Measurements from ENCODE around the gene BTBD19. TPM values are rescaled to one million over a fixed set of nuclear protein-coding genes. Genes with fewer than 3 reads are reported as not detected.

Gene BTBD19
- total and polyA plus RNA-seq, 4 experiments from 2014 or later: 0.25 to 16.8 (median 7.5) TPM

DNA sequence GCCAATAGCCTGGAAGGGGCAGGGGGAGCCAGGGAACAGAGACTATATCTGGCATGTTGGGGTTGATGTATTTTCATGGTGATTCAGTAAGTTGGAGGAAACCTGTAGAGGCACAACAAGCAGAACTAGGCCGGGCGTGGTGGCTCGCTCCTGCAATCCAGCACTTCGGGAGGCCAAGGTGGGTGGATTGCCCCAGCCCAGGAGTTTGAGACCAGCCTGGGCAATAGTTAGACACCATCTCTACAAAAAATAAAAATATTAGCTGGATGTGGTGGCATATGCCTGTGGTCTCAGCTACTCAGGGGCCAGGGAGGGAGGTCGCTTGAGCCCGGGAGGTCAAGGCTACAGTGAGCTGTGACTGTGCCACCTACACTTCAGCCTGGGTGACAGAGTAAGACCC is 44.9 kb downstream of the BTBD19 start:
- Histone ChIP-seq H3K4me1 (ENCODE audit: insufficient read depth, low read length) (no peaks in the 10 kb centered on the region), H3K4me3 (ENCODE audit: low read length in 2 of 2) (no peak overlapping the region), H3K36me3 (ENCODE audit: insufficient read depth, low read length) (no peaks in the 10 kb centered on the region), H3K9me3 (ENCODE audit: control insufficient read depth in 1 of 2, low read length in 2 of 2) (no peaks in the 10 kb centered on the region), H3K27me3 (ENCODE audit: insufficient read depth, low read length) (no peaks in the 10 kb centered on the region), H3K27ac (ENCODE audit: low read depth, low read length) (no peak overlapping the region)
- Mint-ChIP-seq H3K9me3 (no peaks in the 10 kb centered on the region), H3K4me1 (peaks cover 0 to 2% (median 0%) of the 10 kb centered on the region in 4 donors), H3K27me3 (no peaks in the 10 kb centered on the region), H3K4me3 (no peak overlapping the region), H3K27ac (no peak overlapping the region), H3K36me3 (peaks cover 28 to 36% of the 10 kb centered on the region in 2 donors)
- intact Hi-C loops (cut with micrococcal nuclease): no loop called here
- ChIA-PET POLR2A (ENCODE audit: partially characterized antibody) (no interaction called here), CTCF (ENCODE audit: partially characterized antibody) (no interaction called here)
- DNase-seq: no peak

DNA sequence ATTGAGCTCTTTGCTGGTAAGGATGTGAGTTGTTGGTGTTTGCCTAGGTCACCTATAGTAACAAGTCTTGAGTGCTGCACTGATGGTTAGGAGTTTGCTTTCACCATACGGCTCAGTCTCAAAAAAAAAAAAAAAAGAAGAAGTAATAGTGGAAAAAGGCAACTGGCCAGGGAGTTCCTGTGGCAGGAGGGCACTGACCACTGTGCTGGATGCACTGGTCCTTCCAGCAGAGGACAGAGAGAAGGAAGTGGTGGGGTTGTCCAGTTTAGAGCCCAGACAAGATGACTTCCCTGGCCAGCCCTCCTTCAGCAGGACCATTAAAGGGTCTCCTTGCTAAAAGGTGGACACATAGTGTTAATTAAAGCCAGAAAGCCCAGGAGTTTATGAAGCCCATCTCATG is 46.6 kb downstream of the BTBD19 start:
- Histone ChIP-seq H3K36me3 (ENCODE audit: insufficient read depth, low read length) (no peaks in the 10 kb centered on the region), H3K4me3 (ENCODE audit: low read length in 2 of 2) (no peak overlapping the region), H3K27ac (ENCODE audit: low read depth, low read length) (no peak overlapping the region), H3K27me3 (ENCODE audit: insufficient read depth, low read length) (no peaks in the 10 kb centered on the region), H3K4me1 (ENCODE audit: insufficient read depth, low read length) (no peaks in the 10 kb centered on the region), H3K9me3 (ENCODE audit: control insufficient read depth in 1 of 2, low read length in 2 of 2) (no peaks in the 10 kb centered on the region)
- intact Hi-C loops (cut with micrococcal nuclease): no loop called here
- Mint-ChIP-seq H3K27me3 (no peaks in the 10 kb centered on the region), H3K36me3 (peaks cover 24 to 33% of the 10 kb centered on the region in 2 donors), H3K27ac (no peak overlapping the region), H3K4me1 (peaks cover 0 to 2% (median 0%) of the 10 kb centered on the region in 4 donors), H3K9me3 (no peaks in the 10 kb centered on the region), H3K4me3 (no peak overlapping the region)
- no peak for DNase-seq
- ChIA-PET CTCF (ENCODE audit: partially characterized antibody) (no interaction called here), POLR2A (ENCODE audit: partially characterized antibody) (no interaction called here)

DNA sequence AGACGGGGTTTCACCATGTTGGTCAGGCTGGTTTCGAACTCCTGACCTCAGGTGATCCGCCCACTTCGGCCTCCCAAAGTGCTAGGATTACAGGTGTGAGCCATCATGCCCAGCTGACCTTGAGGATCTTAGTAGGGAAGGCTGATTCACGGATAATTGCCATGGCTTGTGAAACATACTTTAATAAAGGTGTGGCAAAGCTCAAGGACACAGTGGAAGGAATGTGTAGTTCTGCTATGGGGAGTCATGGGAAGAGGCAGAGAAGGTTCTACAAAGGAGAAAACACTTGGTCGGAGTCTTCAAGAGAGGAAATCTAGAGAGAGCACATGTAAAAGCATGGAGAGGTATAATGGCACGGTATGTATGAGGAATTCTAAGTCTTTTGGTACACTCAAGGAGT is 47.4 kb downstream of the BTBD19 start:
- Mint-ChIP-seq H3K4me1 (peaks cover 0 to 2% (median 0%) of the 10 kb centered on the region in 4 donors), H3K36me3 (peaks cover 21 to 33% of the 10 kb centered on the region in 2 donors), H3K9me3 (no peaks in the 10 kb centered on the region), H3K27ac (no peak overlapping the region), H3K4me3 (no peak overlapping the region), H3K27me3 (no peaks in the 10 kb centered on the region)
- intact Hi-C loops (cut with micrococcal nuclease): no loop called here
- Histone ChIP-seq H3K27me3 (ENCODE audit: insufficient read depth, low read length) (no peaks in the 10 kb centered on the region), H3K4me1 (ENCODE audit: insufficient read depth, low read length) (no peaks in the 10 kb centered on the region), H3K9me3 (ENCODE audit: control insufficient read depth in 1 of 2, low read length in 2 of 2) (no peaks in the 10 kb centered on the region), H3K36me3 (ENCODE audit: insufficient read depth, low read length) (no peaks in the 10 kb centered on the region), H3K4me3 (ENCODE audit: low read length in 2 of 2) (no peak overlapping the region), H3K27ac (ENCODE audit: low read depth, low read length) (no peak overlapping the region)
- ChIA-PET POLR2A (ENCODE audit: partially characterized antibody) (no interaction called here), CTCF (ENCODE audit: partially characterized antibody) (no interaction called here)
- no peak for DNase-seq

DNA sequence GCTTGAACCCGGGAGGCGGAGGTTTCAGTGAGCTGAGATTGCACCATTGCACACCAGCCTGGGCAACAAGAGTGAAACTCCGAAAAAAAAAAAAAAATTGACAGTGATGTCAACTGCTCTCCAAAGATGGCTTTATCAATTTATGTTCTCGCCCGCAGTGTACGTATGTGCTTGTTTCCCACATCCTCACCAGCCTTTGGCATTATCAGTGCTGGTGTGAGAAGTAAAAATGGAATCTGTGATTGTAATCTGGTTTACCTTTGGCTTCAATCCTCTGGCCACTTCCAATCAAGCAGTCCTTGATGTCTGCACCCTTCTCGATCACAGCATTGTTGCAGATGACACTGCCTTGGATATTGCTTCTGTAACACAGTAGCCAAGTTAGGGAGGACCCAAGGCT is 49.1 kb downstream of the BTBD19 start:
- no peaks in the 10 kb centered on the region for H3K4me1 ChIP-seq (ENCODE audit: insufficient read depth, low read length)
- no peaks in the 10 kb centered on the region for H3K9me3 ChIP-seq (ENCODE audit: control insufficient read depth in 1 of 2, low read length in 2 of 2)
- POLR2A ChIA-PET (ENCODE audit: partially characterized antibody): no interaction called here
- intact Hi-C loops (cut with micrococcal nuclease): no loop called here
- no peak overlapping the region for H3K4me3 ChIP-seq (ENCODE audit: low read length in 2 of 2)
- no peak for DNase-seq
- no peaks in the 10 kb centered on the region for H3K27me3 Mint-ChIP-seq
- H3K27me3 ChIP-seq (ENCODE audit: insufficient read depth, low read length): no peaks in the 10 kb centered on the region
- CTCF ChIA-PET (ENCODE audit: partially characterized antibody): no interaction called here
- no peaks in the 10 kb centered on the region for H3K36me3 ChIP-seq (ENCODE audit: insufficient read depth, low read length)
- peaks cover 19 to 26% of the 10 kb centered on the region in 2 donors for H3K36me3 Mint-ChIP-seq
- peaks cover 0 to 2% (median 0%) of the 10 kb centered on the region in 4 donors for H3K4me1 Mint-ChIP-seq
- no peak overlapping the region for H3K27ac ChIP-seq (ENCODE audit: low read depth, low read length)
- H3K4me3 Mint-ChIP-seq: no peak overlapping the region
- no peaks in the 10 kb centered on the region for H3K9me3 Mint-ChIP-seq
- H3K27ac Mint-ChIP-seq: peak overlapping the region in 1 of 7 donors; percentile 7

DNA sequence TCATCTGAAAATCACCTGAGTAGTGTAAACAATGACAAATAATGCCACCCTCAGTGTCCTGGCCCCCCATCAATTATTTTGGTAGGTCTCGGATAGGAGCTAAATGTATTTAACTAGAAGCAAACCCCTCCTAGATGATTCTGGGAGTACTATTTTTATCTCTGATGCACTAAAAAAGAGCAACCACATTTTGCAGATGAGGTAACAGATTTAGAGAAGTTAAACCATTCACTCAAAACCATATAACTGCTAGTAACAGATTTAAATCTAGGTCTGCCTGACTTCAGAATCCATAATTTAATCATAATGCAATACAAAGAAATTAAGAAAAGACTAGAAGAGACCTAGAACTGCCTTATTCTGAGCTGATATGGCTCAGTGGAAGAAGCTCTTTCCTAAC is 52.0 kb downstream of the BTBD19 start:
- H3K36me3 ChIP-seq (ENCODE audit: insufficient read depth, low read length): no peaks in the 10 kb centered on the region
- Mint-ChIP-seq H3K36me3 (peaks cover 15 to 18% of the 10 kb centered on the region in 2 donors), H3K27me3 (no peaks in the 10 kb centered on the region), H3K4me1 (peaks cover 0 to 2% (median 0%) of the 10 kb centered on the region in 4 donors), H3K9me3 (no peaks in the 10 kb centered on the region), H3K27ac (peak overlapping the region in 1 of 7 donors; percentile 33), H3K4me3 (no peak overlapping the region)
- no peak overlapping the region for H3K4me3 ChIP-seq (ENCODE audit: low read length in 2 of 2)
- H3K9me3 ChIP-seq (ENCODE audit: control insufficient read depth in 1 of 2, low read length in 2 of 2): no peaks in the 10 kb centered on the region
- CTCF ChIA-PET (ENCODE audit: partially characterized antibody): no interaction called here
- no peaks in the 10 kb centered on the region for H3K27me3 ChIP-seq (ENCODE audit: insufficient read depth, low read length)
- no peak for DNase-seq
- intact Hi-C loops (cut with micrococcal nuclease): no loop called here
- H3K27ac ChIP-seq (ENCODE audit: low read depth, low read length): no peak overlapping the region
- H3K4me1 ChIP-seq (ENCODE audit: insufficient read depth, low read length): no peaks in the 10 kb centered on the region
- POLR2A ChIA-PET (ENCODE audit: partially characterized antibody): no interaction called here

DNA sequence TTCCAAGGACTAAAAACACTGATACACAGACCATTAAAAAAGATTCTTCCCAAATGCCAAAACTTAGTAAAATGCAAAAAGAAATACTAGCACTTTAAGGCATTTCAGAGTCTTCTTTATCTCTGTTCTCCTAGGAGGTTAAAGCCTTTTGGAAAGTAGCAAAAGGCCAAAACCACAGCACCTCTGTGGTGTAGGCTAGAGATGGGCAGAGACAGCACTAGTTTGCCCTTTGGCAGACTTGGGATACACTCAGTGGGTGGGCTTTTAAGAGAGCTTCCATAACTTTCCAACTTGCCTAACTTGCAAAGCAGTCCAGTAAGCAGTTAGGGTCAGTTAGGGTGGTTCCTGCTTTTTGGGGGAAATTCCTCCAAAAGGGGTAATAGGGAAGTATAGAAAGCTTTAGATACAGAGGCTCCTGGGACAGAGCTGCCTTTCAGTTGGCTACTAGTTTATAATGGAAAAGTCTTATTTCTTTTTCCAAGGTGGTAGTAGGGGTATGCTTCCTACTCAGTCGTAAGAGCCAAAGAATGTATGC is 52.6 kb downstream of the BTBD19 start:
- Mint-ChIP-seq H3K9me3 (no peaks in the 10 kb centered on the region), H3K36me3 (peaks cover 11 to 14% of the 10 kb centered on the region in 2 donors), H3K4me3 (no peak overlapping the region), H3K4me1 (no peaks in the 10 kb centered on the region), H3K27me3 (no peaks in the 10 kb centered on the region), H3K27ac (no peak overlapping the region)
- intact Hi-C loops (cut with micrococcal nuclease): no loop called here
- Histone ChIP-seq H3K36me3 (ENCODE audit: insufficient read depth, low read length) (no peaks in the 10 kb centered on the region), H3K4me1 (ENCODE audit: insufficient read depth, low read length) (no peaks in the 10 kb centered on the region), H3K9me3 (ENCODE audit: control insufficient read depth in 1 of 2, low read length in 2 of 2) (no peaks in the 10 kb centered on the region), H3K27ac (ENCODE audit: low read depth, low read length) (no peak overlapping the region), H3K27me3 (ENCODE audit: insufficient read depth, low read length) (no peaks in the 10 kb centered on the region), H3K4me3 (ENCODE audit: low read length in 2 of 2) (no peak overlapping the region)
- ChIA-PET CTCF (ENCODE audit: partially characterized antibody) (no interaction called here), POLR2A (ENCODE audit: partially characterized antibody) (no interaction called here)
- no peak for DNase-seq

DNA sequence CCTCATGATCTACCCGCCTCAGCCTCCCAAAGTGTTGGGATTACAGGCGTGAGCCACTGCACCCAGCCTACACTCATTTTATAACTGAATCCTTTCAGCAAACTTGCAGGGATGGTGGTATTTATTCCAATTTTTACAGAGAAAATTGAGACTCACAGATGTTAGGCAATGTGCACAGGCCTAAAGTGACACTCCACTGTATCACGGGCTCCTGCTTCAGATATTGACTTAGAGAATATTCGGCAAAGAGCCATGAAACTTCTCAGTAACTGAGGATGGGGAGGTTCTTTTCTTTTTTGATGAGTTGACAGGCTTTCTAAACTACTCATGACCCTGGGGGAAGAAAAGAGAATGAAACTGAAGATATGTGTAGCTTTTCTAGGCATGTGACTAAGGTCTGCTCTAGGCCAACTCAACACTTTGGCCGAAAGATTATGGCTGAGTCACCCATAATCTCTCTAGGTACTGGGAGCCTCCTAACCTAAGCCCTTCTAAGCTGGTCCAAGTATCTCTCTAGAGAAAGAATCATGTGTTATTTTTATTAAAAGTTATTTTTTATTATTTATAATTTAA is 54.6 kb downstream of the BTBD19 start:
- peaks cover 11 to 13% of the 10 kb centered on the region in 2 donors for H3K36me3 Mint-ChIP-seq
- H3K4me1 Mint-ChIP-seq: no peaks in the 10 kb centered on the region
- Histone ChIP-seq H3K27me3 (ENCODE audit: insufficient read depth, low read length) (no peaks in the 10 kb centered on the region), H3K36me3 (ENCODE audit: insufficient read depth, low read length) (no peaks in the 10 kb centered on the region), H3K9me3 (ENCODE audit: control insufficient read depth in 1 of 2, low read length in 2 of 2) (no peaks in the 10 kb centered on the region), H3K27ac (ENCODE audit: low read depth, low read length) (no peak overlapping the region), H3K4me1 (ENCODE audit: insufficient read depth, low read length) (no peaks in the 10 kb centered on the region), H3K4me3 (ENCODE audit: low read length in 2 of 2) (no peak overlapping the region)
- intact Hi-C loops (cut with micrococcal nuclease): no loop called here
- H3K27ac Mint-ChIP-seq: peak overlapping the region in 1 of 7 donors; percentile 60
- ChIA-PET CTCF (ENCODE audit: partially characterized antibody) (no interaction called here), POLR2A (ENCODE audit: partially characterized antibody) (no interaction called here)
- no peak overlapping the region for H3K4me3 Mint-ChIP-seq
- no peaks in the 10 kb centered on the region for H3K27me3 Mint-ChIP-seq
- H3K9me3 Mint-ChIP-seq: no peaks in the 10 kb centered on the region
- no peak for DNase-seq
